ENCODE data around the gene RALGDS. TPM values are rescaled to one million over a fixed set of nuclear protein-coding genes. Genes with fewer than 3 reads are reported as not detected.

The RALGDS gene
- total RNA-seq, 4 donors from 2014 or later: 14.1 to 67.9 (median 30.3) TPM

DNA sequence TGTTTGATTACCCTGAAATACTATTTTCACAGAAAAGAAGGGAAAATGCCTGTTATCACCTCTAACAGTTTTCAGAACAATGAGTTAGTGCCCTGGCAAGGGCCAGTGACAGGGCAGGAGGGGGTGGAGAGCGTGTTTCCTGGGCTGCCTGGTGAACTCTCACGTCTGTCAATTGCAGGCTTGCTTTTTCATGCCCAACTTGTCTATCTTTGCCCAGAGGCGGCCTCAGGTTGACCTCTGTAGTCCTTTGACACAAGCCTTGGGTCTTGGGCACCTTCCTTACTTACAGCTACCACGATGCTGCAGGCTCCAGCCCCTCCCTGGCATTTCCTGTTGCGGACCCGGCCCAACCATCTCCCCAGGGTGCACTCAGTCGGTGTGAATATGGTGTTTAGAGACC, 61.4 kb downstream of the RALGDS start:
- no peak for DNase-seq
- intact Hi-C loops (cut with DNase I; ENCODE audit: low total_unique reads): no loop called here
- Histone ChIP-seq H3K9me3 (no peaks in the 10 kb centered on the region), H3K4me3 (no peak overlapping the region), H3K27ac (no peak overlapping the region), H3K4me1 (no peaks in the 10 kb centered on the region), H3K36me3 (no peaks in the 10 kb centered on the region), H3K27me3 (no peaks in the 10 kb centered on the region)
- no peak for TF ChIP-seq POLR2A (IDR thresholded peaks at IDR 0.05)
- TF ChIP-seq, protein P1, sequence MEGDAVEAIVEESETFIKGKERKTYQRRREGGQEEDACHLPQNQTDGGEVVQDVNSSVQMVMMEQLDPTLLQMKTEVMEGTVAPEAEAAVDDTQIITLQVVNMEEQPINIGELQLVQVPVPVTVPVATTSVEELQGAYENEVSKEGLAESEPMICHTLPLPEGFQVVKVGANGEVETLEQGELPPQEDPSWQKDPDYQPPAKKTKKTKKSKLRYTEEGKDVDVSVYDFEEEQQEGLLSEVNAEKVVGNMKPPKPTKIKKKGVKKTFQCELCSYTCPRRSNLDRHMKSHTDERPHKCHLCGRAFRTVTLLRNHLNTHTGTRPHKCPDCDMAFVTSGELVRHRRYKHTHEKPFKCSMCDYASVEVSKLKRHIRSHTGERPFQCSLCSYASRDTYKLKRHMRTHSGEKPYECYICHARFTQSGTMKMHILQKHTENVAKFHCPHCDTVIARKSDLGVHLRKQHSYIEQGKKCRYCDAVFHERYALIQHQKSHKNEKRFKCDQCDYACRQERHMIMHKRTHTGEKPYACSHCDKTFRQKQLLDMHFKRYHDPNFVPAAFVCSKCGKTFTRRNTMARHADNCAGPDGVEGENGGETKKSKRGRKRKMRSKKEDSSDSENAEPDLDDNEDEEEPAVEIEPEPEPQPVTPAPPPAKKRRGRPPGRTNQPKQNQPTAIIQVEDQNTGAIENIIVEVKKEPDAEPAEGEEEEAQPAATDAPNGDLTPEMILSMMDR (IDR thresholded peaks at IDR 0.05): no peak

DNA sequence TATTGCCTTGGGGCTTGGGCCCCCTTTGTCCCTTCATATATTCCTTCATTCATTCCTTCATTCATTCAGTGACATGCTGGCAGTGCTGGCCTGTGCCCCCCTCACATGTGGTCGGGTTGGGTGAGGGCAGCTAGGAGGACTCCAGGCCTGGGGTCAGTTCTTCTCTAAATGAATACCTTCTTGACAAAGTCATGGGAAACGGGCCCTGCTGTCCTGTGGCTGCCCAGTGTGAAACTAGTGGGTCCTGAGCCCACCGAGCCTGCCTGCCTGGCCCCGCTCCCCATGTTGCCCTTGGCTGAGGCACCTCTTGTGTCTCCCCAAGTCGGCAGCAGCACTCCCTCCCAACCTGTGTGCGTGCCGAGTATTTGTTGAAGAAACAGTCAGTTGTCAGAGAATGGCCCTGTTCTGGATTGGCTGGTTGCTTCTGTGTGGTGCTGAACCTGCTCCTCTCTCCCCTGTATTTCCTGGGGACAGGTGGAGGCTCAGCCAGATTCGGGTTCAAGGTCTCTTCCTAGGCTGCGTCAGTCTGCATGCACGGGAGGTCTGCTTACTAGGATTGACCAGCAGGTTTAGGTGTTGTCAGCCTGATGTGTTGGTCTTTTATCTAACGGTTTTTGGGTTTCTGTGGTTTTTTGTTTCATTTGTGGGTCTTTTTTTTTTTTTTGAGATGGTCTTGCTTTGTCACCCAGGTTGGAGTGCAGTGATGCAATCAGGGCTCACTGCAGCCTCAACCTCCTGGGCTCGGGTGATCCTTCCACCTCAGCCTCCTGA, 62.3 kb downstream of the RALGDS start:
- Histone ChIP-seq H3K9me3 (no peaks in the 10 kb centered on the region), H3K36me3 (no peaks in the 10 kb centered on the region), H3K4me3 (no peak overlapping the region), H3K27ac (no peak overlapping the region), H3K4me1 (no peaks in the 10 kb centered on the region), H3K27me3 (no peaks in the 10 kb centered on the region)
- intact Hi-C loops (cut with DNase I; ENCODE audit: low total_unique reads): no loop called here
- TF ChIP-seq POLR2A (IDR thresholded peaks at IDR 0.05): no peak
- TF ChIP-seq, protein P1 (IDR thresholded peaks at IDR 0.05): no peak
- no peak for DNase-seq

DNA sequence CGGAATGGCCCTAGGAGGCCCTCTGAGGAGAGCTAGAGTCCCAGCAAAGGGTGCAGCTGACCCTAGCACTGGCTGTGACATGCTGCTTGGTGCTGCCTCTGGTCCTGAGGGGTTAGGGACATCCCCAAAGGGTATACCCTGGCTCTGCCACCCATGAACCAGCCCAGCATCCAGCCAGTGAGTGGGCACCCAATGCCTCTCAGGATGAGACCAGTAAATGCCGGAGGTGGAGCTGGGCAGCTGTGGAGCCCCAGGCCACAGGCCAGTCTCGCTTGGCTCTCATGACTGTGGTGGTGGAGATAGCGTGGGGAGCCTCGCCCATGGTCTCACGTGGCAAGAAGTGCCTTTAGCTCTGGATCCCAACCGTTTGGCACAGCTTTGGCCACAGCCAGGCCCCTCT, 63.0 kb downstream of the RALGDS start:
- intact Hi-C loops (cut with DNase I; ENCODE audit: low total_unique reads): no loop called here
- Histone ChIP-seq H3K9me3 (no peaks in the 10 kb centered on the region), H3K4me1 (no peaks in the 10 kb centered on the region), H3K27ac (no peak overlapping the region), H3K4me3 (no peak overlapping the region), H3K27me3 (no peaks in the 10 kb centered on the region), H3K36me3 (no peaks in the 10 kb centered on the region)
- no peak for DNase-seq
- TF ChIP-seq POLR2A (IDR thresholded peaks at IDR 0.05): no peak
- TF ChIP-seq, protein P1 (IDR thresholded peaks at IDR 0.05): no peak

DNA sequence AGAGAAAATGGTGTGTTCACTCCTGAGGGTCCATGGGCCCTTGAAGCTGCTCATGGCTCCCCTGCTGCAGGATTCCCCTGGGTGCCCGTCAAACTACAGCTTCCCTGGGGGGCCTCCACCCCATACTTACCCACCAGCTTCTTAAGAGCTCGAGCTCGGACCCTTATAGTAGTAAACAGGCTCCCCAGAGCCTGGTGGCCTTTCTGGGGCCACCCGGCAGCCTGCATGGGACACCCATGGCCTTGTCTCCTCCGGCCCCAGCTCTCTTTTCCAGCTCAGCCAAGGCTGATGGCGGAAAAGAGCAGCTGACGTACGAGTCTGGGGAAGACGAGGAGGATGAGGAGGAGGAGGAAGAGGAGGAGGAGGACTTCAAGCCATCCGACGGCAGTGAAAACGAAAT, 63.5 kb downstream of the RALGDS start:
- intact Hi-C loops (cut with DNase I; ENCODE audit: low total_unique reads): no loop called here
- no peaks in the 10 kb centered on the region for H3K36me3 ChIP-seq

DNA sequence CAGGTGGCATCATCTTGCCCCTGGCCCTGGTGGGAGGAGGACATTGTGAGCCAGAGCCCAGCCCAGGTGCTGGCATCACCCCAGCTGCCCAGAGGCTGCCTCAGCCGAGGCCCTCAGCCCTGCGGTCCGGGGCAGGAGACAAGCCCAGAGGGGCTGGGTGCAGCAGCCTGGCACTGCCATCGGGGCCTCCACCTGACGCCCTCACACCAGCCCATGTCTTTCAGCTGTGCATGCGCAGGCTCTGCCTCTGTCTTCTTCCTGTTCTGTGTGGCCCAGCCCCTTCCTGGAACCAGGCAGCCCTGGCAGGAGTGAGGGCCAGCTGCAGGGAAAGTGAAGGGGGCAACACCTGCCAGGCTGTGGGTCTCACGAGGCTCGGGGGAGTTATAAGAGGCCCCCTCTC, 64.0 kb downstream of the RALGDS start:
- H3K4me3 ChIP-seq: no peak overlapping the region
- TF ChIP-seq, protein P1 (IDR thresholded peaks at IDR 0.05): no peak
- no peak for TF ChIP-seq POLR2A (IDR thresholded peaks at IDR 0.05)
- H3K27ac ChIP-seq: no peak overlapping the region
- no peaks in the 10 kb centered on the region for H3K36me3 ChIP-seq
- intact Hi-C loops (cut with DNase I; ENCODE audit: low total_unique reads): no loop called here
- no peaks in the 10 kb centered on the region for H3K27me3 ChIP-seq
- H3K9me3 ChIP-seq: no peaks in the 10 kb centered on the region
- no peaks in the 10 kb centered on the region for H3K4me1 ChIP-seq
- no peak for DNase-seq

More for the DNA sequence above, 63.5 kb downstream of the RALGDS start:
- DNase-seq: no peak
- Histone ChIP-seq H3K9me3 (no peaks in the 10 kb centered on the region), H3K27ac (no peak overlapping the region), H3K4me3 (no peak overlapping the region), H3K4me1 (no peaks in the 10 kb centered on the region), H3K27me3 (no peaks in the 10 kb centered on the region)
- TF ChIP-seq, protein P1 (IDR thresholded peaks at IDR 0.05): no peak
- no peak for TF ChIP-seq POLR2A (IDR thresholded peaks at IDR 0.05)
